Measurements from ENCODE around the gene PTPN1. TPM values are rescaled to one million over a fixed set of nuclear protein-coding genes. Genes with fewer than 3 reads are reported as not detected.

The PTPN1 gene
- total RNA-seq, 1 donor from 2014 or later, result 26.0 TPM

DNA sequence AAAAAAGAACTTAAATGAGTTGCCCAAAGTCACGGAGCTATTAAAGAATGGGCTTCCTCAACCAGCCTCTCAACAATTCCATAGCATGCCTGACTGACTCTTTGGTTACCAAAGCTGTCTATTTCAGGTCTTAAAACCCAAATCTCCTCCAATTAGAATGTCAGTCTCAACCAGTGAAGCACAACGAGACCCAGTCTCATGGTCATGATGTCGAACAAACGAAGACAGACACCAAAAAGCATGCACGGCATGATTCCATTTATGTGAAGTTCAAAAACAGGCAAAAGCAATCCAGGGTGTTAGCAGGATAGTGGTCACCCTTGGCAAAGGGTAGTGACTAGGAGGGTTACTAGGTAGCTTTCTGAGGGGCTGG is 16.3 kb upstream of the PTPN1 start:
- DNase-seq (ENCODE audit: low spot score, unreplicated experiment), result no peak
- Mint-ChIP-seq H3K36me3 (ENCODE audit: insufficient read depth) (no peaks in the 10 kb centered on the region), H3K27ac (no peak overlapping the region), H3K9me3 (ENCODE audit: low read depth) (no peaks in the 10 kb centered on the region), H3K4me3 (ENCODE audit: low read depth) (no peak overlapping the region), H3K4me1 (ENCODE audit: low read depth) (no peaks in the 10 kb centered on the region), H3K27me3 (peaks cover 3% of the 10 kb centered on the region)
- TF ChIP-seq CTCF (IDR thresholded peaks at IDR 0.05; ENCODE audit: unreplicated experiment), result no peak

GRCh38 chr20:50494428-50494827 is 15.8 kb upstream of the PTPN1 start:
- H3K27ac Mint-ChIP-seq, result no peak overlapping the region
- no peaks in the 10 kb centered on the region for H3K9me3 Mint-ChIP-seq (ENCODE audit: low read depth)
- no peaks in the 10 kb centered on the region for H3K4me1 Mint-ChIP-seq (ENCODE audit: low read depth)
- DNase-seq (ENCODE audit: low spot score, unreplicated experiment), result no peak
- no peaks in the 10 kb centered on the region for H3K36me3 Mint-ChIP-seq (ENCODE audit: insufficient read depth)
- peaks cover 3% of the 10 kb centered on the region for H3K27me3 Mint-ChIP-seq
- no peak for TF ChIP-seq CTCF (IDR thresholded peaks at IDR 0.05; ENCODE audit: unreplicated experiment)
- no peak overlapping the region for H3K4me3 Mint-ChIP-seq (ENCODE audit: low read depth)

GRCh38 chr20:50496773-50497385 is 13.3 kb upstream of the PTPN1 start:
- DNase-seq (ENCODE audit: low spot score, unreplicated experiment), result no peak
- no peaks in the 10 kb centered on the region for H3K4me1 Mint-ChIP-seq (ENCODE audit: low read depth)
- H3K9me3 Mint-ChIP-seq (ENCODE audit: low read depth), result no peaks in the 10 kb centered on the region
- H3K27ac Mint-ChIP-seq, result no peak overlapping the region
- H3K36me3 Mint-ChIP-seq (ENCODE audit: insufficient read depth), result no peaks in the 10 kb centered on the region
- H3K4me3 Mint-ChIP-seq (ENCODE audit: low read depth), result no peak overlapping the region
- H3K27me3 Mint-ChIP-seq, result peaks cover 3% of the 10 kb centered on the region
- TF ChIP-seq CTCF (IDR thresholded peaks at IDR 0.05; ENCODE audit: unreplicated experiment), result no peak

DNA sequence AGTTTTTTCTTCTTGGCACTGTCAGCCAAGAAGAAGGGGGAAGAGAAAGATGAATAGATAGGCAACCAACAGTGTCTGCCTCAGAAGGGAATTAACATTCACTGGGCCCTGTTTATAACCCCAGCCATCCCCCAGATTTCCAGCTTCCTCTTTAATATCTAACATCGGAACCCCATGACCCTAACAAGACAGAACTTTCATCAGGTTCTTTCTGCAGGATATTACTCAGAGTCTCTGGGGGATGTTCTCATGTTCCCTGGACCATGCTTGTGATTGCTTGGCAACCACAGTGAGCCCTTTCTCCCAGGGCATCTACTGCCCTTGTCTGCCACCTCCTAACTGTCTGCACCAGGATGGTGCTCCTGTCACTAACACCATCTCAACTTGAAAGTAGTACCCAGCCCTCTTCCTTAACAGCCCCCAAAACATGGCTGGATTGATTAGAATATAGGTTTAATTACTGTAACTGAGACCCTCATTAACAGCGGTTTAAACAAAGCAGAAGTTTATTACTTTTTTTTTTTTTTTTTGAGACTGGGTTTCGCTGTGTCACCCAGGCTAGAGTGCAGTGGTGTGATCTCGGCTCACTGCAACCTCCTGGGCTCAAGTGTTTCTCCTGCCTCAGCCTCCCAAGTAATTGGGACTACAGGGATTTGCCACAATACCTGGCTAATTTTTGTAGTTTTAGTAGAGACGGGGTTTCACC is 12.0 kb upstream of the PTPN1 start:
- no peaks in the 10 kb centered on the region for H3K4me1 Mint-ChIP-seq (ENCODE audit: low read depth)
- TF ChIP-seq CTCF (IDR thresholded peaks at IDR 0.05; ENCODE audit: unreplicated experiment), result no peak
- no peaks in the 10 kb centered on the region for H3K36me3 Mint-ChIP-seq (ENCODE audit: insufficient read depth)
- H3K9me3 Mint-ChIP-seq (ENCODE audit: low read depth), result no peaks in the 10 kb centered on the region
- H3K27me3 Mint-ChIP-seq, result peaks cover 3% of the 10 kb centered on the region
- no peak overlapping the region for H3K4me3 Mint-ChIP-seq (ENCODE audit: low read depth)
- DNase-seq (ENCODE audit: low spot score, unreplicated experiment), result no peak
- no peak overlapping the region for H3K27ac Mint-ChIP-seq

DNA sequence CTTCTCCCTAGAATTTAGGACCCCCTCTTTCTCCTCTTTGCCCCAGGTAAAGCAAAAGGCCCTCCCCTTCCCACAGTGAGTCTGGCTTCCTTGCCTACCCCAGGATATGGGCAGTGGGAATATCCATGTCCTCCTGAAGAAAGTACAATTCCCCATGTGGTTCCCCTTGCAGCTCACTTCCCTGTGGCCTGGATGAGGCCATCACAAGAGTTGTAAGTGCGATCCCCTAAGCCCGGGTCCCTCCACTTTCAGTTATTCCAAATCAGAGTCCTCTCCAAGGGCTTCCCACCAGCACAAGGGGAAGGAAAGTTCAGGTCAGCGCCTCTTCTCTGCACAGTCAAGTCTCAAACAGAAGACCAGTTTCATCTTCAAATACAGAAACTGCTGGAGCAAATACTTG is 10.2 kb upstream of the PTPN1 start:
- H3K9me3 Mint-ChIP-seq (ENCODE audit: low read depth), result no peaks in the 10 kb centered on the region
- no peak overlapping the region for H3K27ac Mint-ChIP-seq
- H3K27me3 Mint-ChIP-seq, result no peaks in the 10 kb centered on the region

More for the DNA sequence above, 10.2 kb upstream of the PTPN1 start:
- DNase-seq (ENCODE audit: low spot score, unreplicated experiment), result no peak
- Mint-ChIP-seq H3K4me1 (ENCODE audit: low read depth) (no peaks in the 10 kb centered on the region), H3K4me3 (ENCODE audit: low read depth) (no peak overlapping the region), H3K36me3 (ENCODE audit: insufficient read depth) (no peaks in the 10 kb centered on the region)
- no peak for TF ChIP-seq CTCF (IDR thresholded peaks at IDR 0.05; ENCODE audit: unreplicated experiment)
